HG03460 (cell line): ENCODE data around the gene PTPN3.

Experiments used
- ATAC-seq: cut with Tn5 transposase; IDR thresholded peaks from one replicate; pipeline ENCODE4 v1.9.1; 2021; ENCODE audit not compliant: unreplicated experiment

The PTPN3 gene

DNA sequence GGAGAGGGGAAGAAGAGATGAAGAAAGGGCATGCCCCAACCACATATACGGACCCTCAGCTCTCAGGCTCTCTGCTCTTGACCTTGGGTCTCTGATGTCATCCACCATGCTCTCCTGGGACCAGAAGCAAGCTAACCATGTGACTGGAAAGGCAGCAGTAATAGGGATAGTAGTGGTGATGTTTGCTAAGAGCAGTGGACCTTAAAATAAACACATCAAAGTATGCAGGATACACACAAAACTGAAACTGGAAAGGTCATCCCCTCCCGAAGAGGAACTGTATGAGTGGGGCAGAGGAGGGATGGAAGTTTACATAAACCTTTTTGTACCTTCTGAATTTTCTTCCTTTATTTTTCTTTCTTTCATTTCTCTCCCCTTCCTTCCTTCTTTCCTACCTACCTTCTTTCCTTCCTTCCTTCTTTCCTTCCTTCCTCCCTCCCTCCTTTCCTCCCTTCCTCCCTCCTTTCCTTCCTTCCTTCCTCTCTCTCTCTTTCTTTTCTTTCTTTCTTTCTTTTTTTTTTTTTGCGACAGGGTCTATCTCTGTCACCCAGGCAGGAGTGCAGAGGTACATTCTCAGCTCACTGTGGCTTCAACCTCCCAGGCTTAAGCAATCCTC is 8.1 kb upstream of the PTPN3 start:
- ATAC-seq = no peak

GRCh38 chr9:109504689-109505088 is 6.6 kb upstream of the PTPN3 start:
- ATAC-seq = no peak

- ATAC-seq = no peak
These were observed 2.4 kb upstream of the PTPN3 start for GRCh38 chr9:109500421-109500974.

DNA sequence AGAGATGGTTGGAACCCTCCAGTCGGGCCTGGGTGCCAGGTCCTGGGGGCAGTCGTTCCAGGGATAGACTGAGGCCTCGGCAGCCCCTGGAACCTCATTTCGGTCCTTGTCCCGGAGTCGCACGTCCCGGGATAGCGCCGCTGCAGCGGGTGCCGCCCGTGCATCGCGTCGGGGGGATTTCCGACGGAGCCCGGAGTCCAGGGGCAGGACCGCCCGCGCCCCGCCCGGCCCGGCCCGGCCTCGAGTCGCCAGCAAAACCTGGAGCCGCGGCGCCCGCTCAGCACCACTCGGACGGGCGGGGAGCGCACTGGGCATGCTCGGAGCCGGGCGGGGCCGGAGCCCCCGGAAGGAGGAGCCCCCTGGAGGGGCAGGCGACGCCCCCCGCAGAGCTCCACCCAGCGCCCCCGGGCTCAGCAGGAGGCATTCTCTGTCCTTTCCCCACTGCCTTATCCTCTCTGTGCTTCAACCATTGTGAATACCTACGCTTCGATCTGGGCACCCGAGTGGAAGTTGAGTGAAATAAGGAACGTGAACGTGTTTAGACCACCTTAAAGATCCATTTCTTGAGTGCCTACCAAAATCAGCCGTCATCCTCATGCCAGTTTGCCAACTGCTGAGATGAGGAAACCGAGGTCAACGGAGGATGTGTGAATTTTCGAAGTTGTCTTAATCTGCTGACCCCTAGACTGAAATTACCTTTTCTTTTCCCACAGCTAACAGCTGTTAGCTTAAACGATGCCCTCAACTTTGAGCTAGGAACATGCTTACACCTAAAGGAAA is 1.7 kb upstream of the PTPN3 start:
- no peak for ATAC-seq

- no peak for ATAC-seq
These were observed 1.1 kb upstream of the PTPN3 start for GRCh38 chr9:109499093-109499630.

DNA sequence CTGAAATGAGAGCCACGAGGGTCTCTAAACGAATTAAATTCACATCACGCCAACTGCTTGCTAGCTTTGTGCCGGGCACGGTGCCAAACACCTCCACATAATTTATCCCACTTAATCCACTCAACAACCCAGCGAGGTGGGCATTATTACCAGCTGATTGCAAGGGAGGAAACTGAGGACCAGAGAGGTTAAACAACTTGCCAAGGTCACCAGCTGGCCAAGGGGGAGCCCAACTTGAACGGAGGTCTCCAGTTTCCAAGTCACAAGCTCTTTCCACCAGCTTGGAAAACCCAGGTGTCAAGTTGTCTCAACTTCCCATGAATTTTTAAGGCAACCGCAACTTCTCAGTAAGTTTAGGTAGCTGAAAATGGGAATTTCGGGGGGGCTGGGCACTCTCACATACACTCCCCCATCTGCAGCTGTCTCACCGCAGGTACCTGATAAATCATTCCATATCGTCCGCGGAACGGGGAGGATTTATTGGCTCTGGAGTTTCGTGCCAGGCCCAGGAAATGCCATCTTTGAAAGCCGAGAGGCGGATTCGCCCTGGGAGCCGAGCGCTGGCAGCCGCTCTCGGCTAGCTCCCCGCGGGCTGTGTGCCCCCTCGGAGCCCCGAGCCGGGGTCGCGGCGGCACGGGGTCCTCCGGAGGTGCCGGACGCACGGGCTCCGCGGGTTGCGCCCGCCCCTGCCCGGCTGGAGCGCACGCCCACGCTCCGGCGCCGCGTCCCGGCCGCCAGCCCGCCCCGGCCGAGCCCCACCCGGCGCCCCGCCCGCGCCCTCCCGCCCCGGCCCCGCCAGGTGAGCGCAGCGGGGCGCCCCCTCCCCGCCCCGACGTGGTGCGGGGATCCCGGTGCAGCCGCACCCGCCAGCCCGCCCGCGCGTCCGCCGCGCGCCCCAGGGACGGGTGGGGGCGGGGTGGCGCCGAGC is 617 bp downstream of the PTPN3 start:
- ATAC-seq = no peak

- ATAC-seq = no peak
These were observed 1.3 kb downstream of the PTPN3 start for GRCh38 chr9:109496841-109497225.

DNA sequence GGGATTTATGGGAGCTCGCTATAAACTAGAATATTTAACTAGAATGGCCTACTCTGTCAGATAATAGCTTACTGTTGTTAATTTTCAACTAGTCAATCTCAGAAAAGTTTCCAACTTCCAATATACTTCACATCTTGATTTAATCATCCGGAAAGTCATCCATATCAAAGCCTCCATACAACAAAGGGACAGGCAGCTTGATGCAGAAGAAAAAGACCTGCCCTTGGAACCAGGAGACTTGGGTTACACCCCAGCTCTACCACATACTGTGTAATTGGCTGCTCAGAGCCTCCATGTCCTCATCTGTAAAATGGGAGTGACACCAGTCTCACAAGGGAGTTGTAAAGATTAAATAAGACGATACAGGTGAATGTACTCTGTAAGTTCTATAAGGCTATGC is 1.9 kb downstream of the PTPN3 start:
- no peak for ATAC-seq

DNA sequence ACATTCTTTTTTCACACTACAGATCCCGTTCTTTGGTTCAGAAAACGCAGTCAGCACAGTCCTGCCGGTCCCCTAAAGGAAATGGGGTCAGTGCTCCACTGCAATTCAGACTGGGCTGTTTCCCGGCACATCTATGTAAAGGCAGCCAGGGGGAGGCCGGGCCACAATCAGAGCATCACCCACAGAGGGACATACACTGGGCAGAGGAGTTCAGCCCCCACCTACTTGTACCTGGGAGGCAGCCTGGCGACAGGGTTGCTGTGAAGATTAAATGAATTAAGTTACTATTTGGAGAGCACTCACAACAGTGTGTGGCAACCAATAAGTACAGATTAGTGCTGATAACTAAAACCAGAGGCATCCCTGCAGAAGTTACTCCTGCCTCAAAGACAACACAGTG is 4.5 kb downstream of the PTPN3 start:
- no peak for ATAC-seq

DNA sequence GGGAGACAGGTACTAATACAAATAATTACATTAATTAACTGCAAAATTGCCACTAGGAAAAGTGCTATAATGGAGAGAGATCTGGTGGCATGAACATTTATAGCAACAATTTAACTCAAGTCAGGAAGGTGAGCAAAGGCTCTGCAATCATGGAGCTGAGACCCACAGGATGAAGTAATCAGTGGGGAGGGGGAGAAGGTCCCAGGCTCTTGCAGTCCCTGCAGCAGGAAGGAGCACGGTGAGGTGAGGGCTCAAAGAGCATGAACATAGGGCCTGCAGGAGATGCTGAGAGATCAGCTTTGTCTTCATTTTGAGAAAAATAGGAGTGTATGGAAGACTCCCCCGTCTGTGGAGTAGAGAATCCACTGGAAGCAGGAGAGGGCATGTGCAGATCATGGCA is 6.5 kb downstream of the PTPN3 start:
- no peak for ATAC-seq

GRCh38 chr9:109488791-109489492 is 9.2 kb downstream of the PTPN3 start:
- ATAC-seq = no peak

DNA sequence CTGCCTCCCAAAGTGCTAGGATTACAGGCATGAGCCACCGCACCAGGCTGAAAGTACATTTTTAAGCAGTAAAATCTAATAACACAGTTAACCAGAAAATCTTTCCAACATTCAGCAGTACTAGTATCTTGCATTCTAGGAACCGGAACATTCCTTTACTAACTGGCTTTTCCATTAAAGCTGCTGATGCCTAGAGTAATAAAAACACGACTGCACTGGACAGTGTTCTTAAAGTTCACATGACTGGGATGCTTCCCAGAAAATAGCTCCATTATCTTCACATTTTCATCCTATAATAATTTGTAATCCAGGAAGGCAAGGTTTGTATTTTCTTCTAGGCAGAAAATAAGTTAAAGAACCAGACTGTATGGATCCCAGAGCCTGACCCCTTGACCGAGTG is 9.8 kb downstream of the PTPN3 start:
- ATAC-seq = no peak

DNA sequence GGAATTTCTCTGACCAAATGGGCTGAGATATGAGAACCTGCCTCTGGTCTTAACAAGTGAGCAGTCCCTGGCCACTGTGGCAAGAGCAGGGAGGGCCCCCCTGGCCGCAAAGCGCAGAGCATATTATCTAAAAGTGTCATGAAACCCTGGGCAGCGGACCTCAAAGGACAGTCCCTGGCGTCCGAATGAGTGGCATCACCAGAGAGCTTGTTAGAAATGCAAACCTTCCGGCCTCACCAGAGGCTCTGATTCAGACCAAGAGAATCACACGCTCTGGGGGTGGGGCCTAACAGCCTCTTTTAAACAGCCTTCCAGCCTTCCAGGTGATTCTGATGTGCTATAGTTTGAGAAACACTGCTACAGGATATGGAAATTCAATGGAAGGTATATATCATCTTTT is 10.9 kb downstream of the PTPN3 start:
- no peak for ATAC-seq

GRCh38 chr9:109483744-109484429 is 14.2 kb downstream of the PTPN3 start:
- no peak for ATAC-seq

DNA sequence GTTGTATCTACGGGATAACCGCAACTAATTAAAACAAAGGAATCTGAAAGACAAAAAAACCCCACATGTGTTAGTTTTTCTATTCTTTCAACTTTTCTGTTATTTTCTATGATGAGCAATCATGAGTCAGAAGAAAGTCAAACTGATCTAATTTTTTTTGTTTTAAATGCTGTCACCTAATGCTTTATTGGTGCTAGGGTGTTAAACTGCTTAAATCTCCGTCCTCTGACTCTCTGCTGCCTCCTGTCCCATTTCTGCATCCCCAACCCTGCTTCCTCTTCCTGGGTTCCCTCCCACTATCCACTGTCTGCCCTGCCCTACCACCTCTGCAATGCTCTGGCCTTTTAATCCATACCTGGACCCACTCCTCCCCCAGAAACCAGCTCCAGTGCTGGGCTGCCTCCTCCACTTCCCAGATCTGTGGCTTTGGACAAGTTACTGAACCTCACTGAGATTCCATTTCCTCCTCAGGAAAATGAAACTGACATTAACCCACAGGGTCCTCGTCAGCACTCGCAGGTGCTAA is 15.7 kb downstream of the PTPN3 start:
- no peak for ATAC-seq

GRCh38 chr9:109481856-109482255 is 16.3 kb downstream of the PTPN3 start:
- ATAC-seq = no peak

GRCh38 chr9:109479822-109480221 is 18.3 kb downstream of the PTPN3 start:
- no peak for ATAC-seq

DNA sequence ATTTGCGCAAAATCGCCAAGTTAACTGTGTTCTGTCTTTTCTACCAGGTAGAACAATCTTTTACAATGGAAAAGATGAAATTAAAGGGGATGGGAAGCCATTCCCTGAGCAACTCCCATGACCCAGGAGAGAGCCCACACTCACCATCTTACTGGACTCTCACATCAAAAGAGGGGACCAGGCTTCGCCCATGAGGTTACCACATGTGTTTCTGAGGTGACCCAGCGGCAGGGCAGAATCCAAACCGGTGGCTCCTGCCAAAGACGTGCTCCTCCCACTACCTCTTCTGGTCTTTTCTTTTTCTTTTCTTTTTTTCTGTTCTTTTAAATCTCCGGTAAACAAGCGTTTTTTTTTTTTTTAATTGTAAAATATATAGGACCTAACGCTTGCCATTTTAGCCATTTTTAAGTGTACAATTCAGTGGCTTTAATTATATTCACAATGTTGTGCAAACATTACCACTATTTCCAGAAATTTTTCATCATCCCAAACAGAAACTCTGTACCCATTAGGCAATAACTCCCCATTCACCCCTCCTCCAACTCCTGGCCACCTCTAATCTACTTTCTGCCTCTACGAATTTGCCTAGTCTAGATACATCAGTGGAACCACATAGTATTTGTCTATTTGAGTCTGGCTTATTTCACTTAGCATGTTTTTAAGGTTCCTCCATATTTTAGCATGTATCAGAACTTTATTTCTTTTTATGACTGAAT is 19.3 kb downstream of the PTPN3 start:
- no peak for ATAC-seq

DNA sequence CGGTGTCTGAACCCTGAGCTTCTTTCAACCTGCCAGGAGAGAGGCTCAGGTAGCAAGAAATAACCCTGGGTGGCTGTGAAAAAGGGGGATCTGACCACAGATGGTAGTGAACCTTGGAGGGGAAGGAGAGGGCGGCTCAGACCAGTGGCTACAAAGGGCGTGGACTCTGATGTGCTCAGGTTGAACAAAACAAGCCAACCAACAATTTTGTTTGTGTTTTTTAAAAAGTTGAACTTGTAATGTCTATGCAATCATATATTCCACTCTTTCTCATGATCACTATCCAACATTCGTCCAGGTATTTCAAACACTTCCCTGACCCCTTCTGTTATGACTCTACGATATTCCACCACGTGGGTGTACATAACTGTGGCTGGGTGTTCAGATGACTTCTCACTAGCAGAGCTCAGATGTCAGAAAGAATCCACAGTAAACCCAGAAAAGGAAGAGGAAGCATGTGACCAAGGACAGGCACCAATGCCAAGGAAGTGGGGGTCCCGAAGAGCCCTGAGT is 20.0 kb downstream of the PTPN3 start:
- no peak for ATAC-seq
